GM10266 (cell line): ENCODE measurements around the gene APBA1.

ENCODE experiments used
- DNase-seq: peaks from one replicate; pipeline ENCODE4 v3.0.0; 2012; ENCODE audit errors: extremely low spot score
- TF ChIP-seq, protein P1 (sequence below): IDR thresholded peaks from 2 replicates; pipeline ENCODE4 v1.5.1; 2012; ENCODE audit warnings: mild to moderate bottlenecking, low read depth; ENCODE audit not compliant: control insufficient read depth, insufficient read depth; ENCODE audit errors: missing control alignments

The APBA1 gene

GRCh38 chr9:69463497-69464068 is 208.6 kb downstream of the APBA1 start:
- no peak for DNase-seq

GRCh38 chr9:69462394-69462793 is 209.8 kb downstream of the APBA1 start:
- no peak for DNase-seq
- TF ChIP-seq, protein P1, sequence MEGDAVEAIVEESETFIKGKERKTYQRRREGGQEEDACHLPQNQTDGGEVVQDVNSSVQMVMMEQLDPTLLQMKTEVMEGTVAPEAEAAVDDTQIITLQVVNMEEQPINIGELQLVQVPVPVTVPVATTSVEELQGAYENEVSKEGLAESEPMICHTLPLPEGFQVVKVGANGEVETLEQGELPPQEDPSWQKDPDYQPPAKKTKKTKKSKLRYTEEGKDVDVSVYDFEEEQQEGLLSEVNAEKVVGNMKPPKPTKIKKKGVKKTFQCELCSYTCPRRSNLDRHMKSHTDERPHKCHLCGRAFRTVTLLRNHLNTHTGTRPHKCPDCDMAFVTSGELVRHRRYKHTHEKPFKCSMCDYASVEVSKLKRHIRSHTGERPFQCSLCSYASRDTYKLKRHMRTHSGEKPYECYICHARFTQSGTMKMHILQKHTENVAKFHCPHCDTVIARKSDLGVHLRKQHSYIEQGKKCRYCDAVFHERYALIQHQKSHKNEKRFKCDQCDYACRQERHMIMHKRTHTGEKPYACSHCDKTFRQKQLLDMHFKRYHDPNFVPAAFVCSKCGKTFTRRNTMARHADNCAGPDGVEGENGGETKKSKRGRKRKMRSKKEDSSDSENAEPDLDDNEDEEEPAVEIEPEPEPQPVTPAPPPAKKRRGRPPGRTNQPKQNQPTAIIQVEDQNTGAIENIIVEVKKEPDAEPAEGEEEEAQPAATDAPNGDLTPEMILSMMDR: no peak

More at GRCh38 chr9:69463497-69464068, 208.6 kb downstream of the APBA1 start:
- TF ChIP-seq, protein P1: no peak

DNA sequence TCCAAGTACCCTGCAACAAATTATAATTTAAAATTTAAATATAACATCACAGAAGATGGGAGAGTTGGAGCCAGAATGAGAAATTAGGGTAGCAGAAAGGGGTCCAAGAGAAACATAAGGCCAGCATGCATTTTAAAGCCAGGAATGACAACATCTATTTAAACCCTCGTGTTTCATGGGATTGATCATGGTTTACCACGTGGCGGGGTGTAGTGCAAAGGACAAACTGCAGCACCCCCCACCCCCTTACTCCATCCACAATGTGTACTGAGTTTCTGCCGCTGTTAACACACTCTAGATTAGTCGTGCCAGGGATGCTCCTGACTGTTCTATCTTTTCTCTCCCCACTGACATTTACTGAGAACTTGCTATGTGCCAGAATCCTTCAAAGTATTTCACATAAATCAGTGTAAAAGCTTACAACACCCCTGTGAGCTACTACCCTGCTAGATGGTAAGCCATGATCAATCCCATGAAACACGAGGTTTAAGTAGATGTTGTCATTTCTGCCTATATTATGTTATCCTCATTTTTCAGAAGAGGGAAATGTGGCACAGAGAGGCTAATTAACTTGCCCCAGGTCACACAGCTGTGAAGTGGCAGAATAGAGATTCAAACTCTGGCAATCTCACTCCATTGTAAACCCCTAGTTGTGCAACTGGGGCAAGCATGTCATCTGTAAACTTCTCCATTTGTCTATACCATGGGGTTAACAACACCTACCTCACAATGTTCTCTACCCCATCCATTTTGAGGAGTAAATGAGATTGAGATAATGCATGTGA is 210.9 kb downstream of the APBA1 start:
- DNase-seq: no peak
- TF ChIP-seq, protein P1: no peak

DNA sequence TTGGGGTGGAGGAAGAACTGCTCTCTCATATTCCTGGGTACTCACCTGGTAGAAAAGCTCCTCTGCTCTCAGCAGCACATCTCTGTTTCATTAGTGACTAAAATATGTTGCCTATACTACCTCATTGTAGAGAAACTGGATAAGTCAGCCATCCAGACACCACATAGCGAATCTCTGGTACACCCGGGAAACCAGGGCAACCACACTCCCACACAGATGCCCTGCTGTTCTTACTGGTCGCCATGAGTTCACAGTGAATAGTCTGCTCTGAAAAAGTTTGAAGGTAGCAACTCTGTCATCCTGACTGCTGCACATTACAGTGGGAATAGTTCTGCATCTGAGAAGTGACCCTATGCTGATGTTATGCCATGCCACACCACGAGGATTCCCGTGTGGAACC is 212.2 kb downstream of the APBA1 start:
- no peak for DNase-seq
- TF ChIP-seq, protein P1: no peak

- TF ChIP-seq, protein P1: no peak
- DNase-seq: no peak
Measured at GRCh38 chr9:69458176-69458575, 214.0 kb downstream of the APBA1 start.

DNA sequence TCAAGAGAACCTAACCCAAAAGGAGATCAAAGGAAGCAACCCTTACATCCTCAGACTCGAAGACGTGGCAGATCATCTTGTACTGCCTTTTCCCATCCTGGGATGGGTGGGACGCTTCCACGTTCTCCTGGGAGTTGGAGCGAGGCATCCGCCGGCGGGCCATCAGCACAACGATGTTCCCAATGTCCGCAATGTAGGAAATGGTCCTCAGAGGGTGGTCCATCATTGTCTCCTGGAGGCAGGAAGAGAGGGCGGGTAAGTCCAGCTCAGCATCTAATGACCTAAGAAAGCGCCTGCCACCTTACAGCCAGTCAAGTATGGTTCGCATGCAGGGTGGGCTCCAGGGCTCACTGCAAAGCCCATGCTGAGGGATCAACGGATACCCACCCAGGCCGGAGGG is 216.0 kb downstream of the APBA1 start:
- TF ChIP-seq, protein P1: no peak
- DNase-seq: no peak

DNA sequence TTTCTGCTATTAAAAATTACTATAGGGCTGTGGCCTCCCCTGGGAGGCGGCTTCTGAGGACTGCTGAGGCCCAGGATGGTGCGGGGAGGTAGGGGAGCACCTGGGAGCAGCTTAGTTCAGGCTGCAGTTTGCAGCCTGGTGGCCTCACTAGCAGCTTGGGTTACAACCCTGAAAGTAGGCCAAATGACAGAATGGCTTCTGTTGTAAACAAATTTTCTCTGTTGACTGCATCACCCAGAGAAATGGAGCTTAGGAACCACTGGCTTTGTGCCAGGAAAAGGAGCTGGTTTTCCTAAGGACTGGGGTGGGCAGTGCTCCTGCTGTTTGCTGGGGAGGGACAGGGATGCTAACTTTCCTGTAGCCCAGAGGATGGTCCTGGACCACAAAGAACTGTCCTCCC is 216.9 kb downstream of the APBA1 start:
- DNase-seq: no peak
- TF ChIP-seq, protein P1: no peak
